T-helper 2 cell treated with Interferon-gamma antibody and Interleukin-4, amounts not matched to agents 100 ng/mL and 5 ng/mL, for 36 hours (primary cell): Measurements from ENCODE around the gene ATP23. TPM values are rescaled to one million over a fixed set of nuclear protein-coding genes. Genes with fewer than 3 reads are reported as not detected.

Experiments used
- intact Hi-C: fragments of 100-400 bp; cut with micrococcal nuclease; formaldehyde crosslinking; loops from one replicate; pipeline ENCODE4 v1.15.1; 2023
- total RNA-seq: library from RNA; stranded (reverse); gene quantifications from 2 replicates; pipeline ENCODE4 v1.2.3, GENCODE V29; 2022

Gene ATP23
- total RNA-seq, 1 donor from 2014 or later = 17.1 TPM

GRCh38 chr12:57907281-57907680, 34.1 kb upstream of the ATP23 start:
- intact Hi-C loops = no loop called here

- intact Hi-C loops = no loop called here
Observed at GRCh38 chr12:57908511-57908910, 32.9 kb upstream of the ATP23 start.

DNA sequence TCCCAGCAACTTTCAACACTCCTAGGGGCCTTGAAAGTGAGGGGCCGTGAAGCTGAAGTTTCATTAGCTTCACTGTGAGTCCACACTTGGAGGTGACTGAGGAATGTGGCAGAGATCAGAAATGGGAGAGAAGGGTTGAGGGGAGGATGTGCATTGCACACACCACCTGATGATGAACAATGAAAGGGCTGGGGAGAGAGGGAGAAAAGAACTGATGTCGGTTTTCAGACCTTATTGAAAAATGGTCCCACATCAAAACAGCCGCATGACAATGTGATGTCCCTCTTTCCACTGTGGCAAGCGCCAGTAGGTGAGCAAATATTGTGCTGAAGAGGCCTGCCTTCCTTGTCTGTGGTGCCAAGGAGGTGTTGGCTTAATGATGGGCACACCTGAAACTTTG, 32.3 kb upstream of the ATP23 start:
- intact Hi-C loops = no loop called here

- intact Hi-C loops = no loop called here
Observed at GRCh38 chr12:57909611-57910010, 31.8 kb upstream of the ATP23 start.

DNA sequence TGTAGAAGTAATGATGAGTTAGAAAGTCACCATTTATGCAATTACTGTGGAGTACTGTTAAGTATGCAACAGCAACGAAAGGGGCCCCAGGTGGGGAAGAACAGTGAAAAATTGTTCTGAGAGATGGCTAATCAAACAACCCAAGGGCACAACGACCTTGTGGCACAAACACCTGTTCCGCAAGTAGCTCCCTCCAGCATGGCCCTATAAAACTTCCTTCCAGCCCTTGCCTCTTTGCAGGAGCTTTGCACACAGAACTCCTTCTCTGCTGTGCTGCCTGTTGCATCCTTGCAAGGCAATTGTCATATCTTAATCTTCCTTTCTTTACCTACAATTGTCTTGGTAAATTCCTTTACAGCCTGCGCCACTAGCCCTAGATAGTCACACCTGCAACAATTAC, 23.2 kb upstream of the ATP23 start:
- intact Hi-C loops = no loop called here

- intact Hi-C loops = no loop called here
Observed at GRCh38 chr12:57927086-57927485, 14.3 kb upstream of the ATP23 start.

DNA sequence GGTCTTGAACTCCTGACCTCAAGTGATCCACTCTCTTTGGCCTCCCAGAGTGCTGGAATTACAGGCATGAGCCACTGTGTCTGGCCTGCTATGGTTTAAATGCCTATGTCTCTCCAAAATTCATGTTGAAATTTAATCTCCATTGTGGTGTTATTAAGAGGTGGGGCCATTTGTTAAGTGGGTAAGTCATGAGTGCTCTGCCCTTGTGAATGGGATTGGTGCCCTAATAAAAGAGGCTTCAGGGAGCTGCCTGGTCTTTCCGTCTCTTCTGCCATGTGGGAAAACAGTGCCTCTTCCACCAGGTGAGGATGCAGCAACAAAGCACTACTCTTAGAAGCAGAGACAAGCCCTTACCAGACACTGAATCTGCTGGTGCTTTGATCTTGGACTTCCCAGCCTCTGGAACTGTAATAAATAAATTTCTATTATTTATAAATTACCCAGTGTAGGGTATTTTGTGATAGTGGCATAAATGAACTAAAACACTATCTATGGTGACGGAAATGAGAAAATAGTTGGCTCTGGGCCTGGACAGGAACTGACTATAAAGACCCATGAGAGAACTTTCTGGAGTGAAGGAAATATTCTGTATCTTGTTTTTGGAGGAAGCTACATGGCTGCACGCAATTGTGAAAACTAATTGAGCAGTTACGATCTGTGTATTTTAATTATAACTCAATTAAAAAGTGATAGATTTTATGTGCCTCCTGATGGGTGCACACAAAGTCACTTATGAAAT, 12.1 kb upstream of the ATP23 start:
- intact Hi-C loops = no loop called here

DNA sequence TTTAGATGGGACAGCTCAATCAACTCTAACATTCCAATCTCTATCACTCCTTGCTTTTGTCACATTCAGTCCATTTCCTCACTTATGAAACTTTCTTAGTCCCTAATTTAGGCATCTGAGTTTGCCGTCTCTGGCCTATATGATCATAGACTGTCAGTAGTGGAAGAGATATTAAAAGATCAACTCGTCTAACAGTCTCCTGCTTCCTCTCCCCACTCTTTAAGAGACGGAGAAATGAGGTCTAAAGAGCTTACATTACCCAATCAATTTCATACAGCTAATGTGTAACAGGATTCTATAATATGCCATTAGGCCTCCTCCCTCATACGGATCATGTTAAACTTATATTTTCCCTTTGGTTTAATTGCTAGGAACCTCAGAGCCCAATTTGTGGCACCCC, 6.5 kb upstream of the ATP23 start:
- intact Hi-C loops = loop anchor here (5.0 kb wide), 2 partner anchors 243 to 413 kb away; partner anchors contain the start of genes DDIT3, MBD6 and OS9

DNA sequence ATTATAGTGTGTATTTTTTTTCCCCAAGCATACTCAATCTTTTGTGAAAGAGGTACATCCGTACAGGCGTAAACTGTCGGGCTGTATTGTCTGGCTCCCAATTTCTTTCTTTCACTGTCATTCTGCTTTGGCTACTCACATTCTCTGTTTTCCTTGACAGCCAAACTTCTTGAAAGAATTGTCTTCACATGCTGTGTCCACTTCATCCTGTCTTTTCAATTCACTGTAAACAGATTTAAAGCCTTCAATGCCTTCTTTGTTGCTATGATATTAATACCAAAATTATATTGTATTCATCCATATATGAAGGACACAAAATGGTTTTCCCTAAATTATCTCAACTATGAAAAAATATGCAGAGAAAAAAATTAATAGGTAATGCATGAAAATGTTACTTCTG, 6.0 kb upstream of the ATP23 start:
- intact Hi-C loops = loop anchor here (5.0 kb wide), 2 partner anchors 243 to 413 kb away; partner anchors contain the start of genes DDIT3, MBD6 and OS9

DNA sequence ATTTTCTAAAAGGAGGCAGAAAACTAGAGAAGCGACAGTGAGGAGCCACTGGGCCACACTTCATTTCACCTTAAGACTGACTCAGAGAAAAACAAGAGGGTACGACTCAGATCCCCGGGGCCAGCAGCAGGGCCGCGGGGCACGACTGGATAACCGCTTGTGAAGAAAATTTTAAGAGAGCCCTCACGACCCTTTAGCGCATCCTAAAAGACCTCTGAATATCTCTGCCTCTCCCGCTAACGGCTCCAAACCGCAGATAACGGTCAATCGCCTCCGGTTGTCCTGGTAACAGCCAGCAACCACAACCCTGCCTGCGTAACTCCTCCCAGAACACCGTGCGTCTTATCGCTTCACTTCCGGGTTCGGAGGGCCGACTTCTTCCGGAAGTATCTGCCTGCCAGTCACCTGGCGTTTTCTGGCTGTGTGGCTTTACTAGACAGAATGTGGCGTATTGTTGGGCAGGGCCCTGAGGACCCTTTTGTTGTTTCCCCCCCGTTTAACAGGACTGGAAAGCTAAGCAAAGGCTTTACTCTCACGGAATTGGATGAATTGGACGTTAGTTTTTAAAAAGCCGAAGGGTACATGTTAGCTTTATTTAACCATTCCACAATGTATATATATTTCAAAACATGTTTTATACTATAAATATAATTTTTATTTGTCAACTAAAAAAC, 5.4 kb upstream of the ATP23 start:
- intact Hi-C loops = loop anchor here (5.0 kb wide), 2 partner anchors 244 to 414 kb away; partner anchors contain the start of genes DDIT3, MBD6 and OS9

DNA sequence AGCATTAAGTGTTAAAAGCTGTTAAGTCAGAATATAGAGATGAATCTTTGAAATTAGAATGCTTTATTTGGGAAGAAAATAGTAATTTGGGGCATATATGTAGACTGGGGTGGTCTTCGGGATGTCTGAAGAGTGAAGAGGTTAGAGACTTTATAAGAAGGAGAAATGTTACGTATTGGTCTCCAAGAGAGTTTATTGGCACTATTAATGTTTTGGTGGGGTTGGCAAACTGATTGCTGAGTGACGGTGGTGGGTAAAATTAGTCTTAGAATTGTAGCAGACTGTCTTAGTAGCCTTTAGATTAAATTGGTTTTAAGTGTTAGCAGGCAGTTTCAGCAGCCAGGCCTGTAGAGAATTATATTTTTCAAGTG, 4.9 kb upstream of the ATP23 start:
- intact Hi-C loops = loop anchor here (5.0 kb wide), 2 partner anchors 244 to 414 kb away; partner anchors contain the start of genes DDIT3, MBD6 and OS9

GRCh38 chr12:57939291-57939690, 2.1 kb upstream of the ATP23 start:
- intact Hi-C loops = loop anchor here (5.0 kb wide), 2 partner anchors 247 to 417 kb away; partner anchors contain the start of genes DDIT3, MBD6 and OS9

- intact Hi-C loops = loop anchor here (2.0 to 5.0 kb wide), 3 partner anchors 41 to 1968 kb away; partner anchors contain the start of genes RAB5B and SLC16A7
Observed at GRCh38 chr12:57940052-57940914, 1.1 kb upstream of the ATP23 start.

DNA sequence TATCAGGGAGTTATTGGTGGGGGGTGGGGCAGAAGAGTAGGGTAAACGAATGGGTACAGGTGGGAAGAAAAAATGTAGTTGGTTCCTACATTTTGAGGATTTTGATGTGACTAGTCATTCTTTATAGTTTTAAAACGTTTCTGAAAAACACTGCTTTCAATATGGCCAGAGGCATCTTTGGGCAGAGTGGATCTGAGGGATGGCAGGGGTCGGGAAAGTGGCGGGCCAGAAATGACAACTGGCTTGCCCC, 527 bp upstream of the ATP23 start:
- intact Hi-C loops = loop anchor here (1.0 to 5.0 kb wide), 5 partner anchors 42 to 1969 kb away; partner anchors contain the start of genes EEF1AKMT3, METTL1, RAB5B and SLC16A7

- intact Hi-C loops = loop anchor here (5.0 kb wide), 1 partner anchor 1971 kb away; the partner anchor contains the start of gene RAB5B
Observed at GRCh38 chr12:57943438-57944080, 2.2 kb downstream of the ATP23 start.

- intact Hi-C loops = loop anchor here (5.0 kb wide), 1 partner anchor 1972 kb away; the partner anchor contains the start of gene RAB5B
Observed at GRCh38 chr12:57944313-57945023, 3.1 kb downstream of the ATP23 start.

GRCh38 chr12:57952766-57953165, 11.4 kb downstream of the ATP23 start:
- intact Hi-C loops = no loop called here

- intact Hi-C loops = no loop called here
Observed at GRCh38 chr12:57954768-57955167, 13.4 kb downstream of the ATP23 start.

DNA sequence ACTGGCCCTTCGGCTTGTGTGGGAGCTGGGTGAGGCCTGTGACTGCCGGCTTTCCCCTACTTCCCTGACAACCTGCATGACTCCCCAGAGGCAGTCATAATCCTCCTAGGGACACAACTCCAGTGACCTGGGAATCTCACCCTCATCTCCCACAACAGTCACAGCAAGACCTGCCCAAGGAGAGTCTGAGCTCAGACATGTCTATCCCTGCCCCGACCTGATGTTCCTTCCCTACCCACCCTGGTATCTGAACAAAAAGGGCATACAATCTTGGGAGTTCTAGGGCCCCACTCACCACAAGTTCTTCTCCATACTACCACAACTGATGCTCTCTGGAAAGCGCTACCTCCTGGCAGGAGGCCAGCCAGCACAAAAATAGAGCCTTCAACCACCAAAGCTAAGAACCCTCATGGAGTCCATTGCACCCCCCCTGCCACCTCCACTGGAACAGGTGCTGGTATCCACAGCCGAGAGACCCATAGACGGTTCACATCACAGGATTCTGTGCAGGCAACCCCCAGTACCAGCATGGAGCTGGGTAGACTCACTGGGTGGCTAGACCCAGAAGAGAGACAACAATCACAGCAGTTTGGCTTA, 16.8 kb downstream of the ATP23 start:
- intact Hi-C loops = no loop called here

- intact Hi-C loops = no loop called here
Observed at GRCh38 chr12:57964421-57964820, 23.1 kb downstream of the ATP23 start.
